A673 (cell line): ENCODE results near the gene UNC13B.

ENCODE experiments used
- CTCF ChIP-seq: fragments of 300-800, 200-600 bp; sonication (generic); conservative IDR thresholded peaks from 2 replicates; pipeline ENCODE4 v1.5.1; 2017; ENCODE audit warnings: low read depth, mild to moderate bottlenecking, antibody characterized with exemption, low read length, moderate library complexity, mixed read lengths
- EZH2 ChIP-seq: fragments of 200-600 bp; sonication (generic); IDR thresholded peaks from 2 replicates; pipeline ENCODE4 v1.6.1; 2017; ENCODE audit warnings: borderline replicate concordance, low read depth, mild to moderate bottlenecking, mixed read lengths, antibody characterized with exemption, low read length; ENCODE audit not compliant: poor library complexity, severe bottlenecking

- TF ChIP-seq CTCF, result peak; percentile 79
- no peak for TF ChIP-seq EZH2
Measured at GRCh38 chr9:35258660-35259474, 97.1 kb downstream of the UNC13B start.
